NCI-H510A treated with DMSO at 0.1 percent for 48 hours (cell line): ENCODE results near the gene THSD4.
A peak's percentile ranks its signal among the peaks of the same experiment; 100 is the strongest.

Experiments used
- DNase-seq: peaks from one replicate; lab custom pipeline; 2025; lab: John Stamatoyannopoulos, UW

Gene THSD4

GRCh38 chr15:71495398-71495780 is 380.1 kb downstream of the THSD4 start:
- DNase-seq: no peak

- DNase-seq: no peak
Measured at GRCh38 chr15:71496336-71496955, 381.2 kb downstream of the THSD4 start.

- DNase-seq: no peak
Measured at GRCh38 chr15:71501344-71502076, 386.2 kb downstream of the THSD4 start.

- no peak for DNase-seq
Measured at GRCh38 chr15:71502077-71502432, 386.8 kb downstream of the THSD4 start.

GRCh38 chr15:71505962-71506361 is 390.7 kb downstream of the THSD4 start:
- no peak for DNase-seq

GRCh38 chr15:71506946-71507345 is 391.7 kb downstream of the THSD4 start:
- no peak for DNase-seq

- no peak for DNase-seq
Measured at GRCh38 chr15:71508081-71508682, 392.9 kb downstream of the THSD4 start.

GRCh38 chr15:71509139-71509538 is 393.9 kb downstream of the THSD4 start:
- DNase-seq: no peak

GRCh38 chr15:71510763-71511162 is 395.5 kb downstream of the THSD4 start:
- DNase-seq: no peak

GRCh38 chr15:71511796-71512681 is 396.8 kb downstream of the THSD4 start:
- DNase-seq: no peak

- no peak for DNase-seq
Measured at GRCh38 chr15:71512682-71513006, 397.4 kb downstream of the THSD4 start.

- DNase-seq: no peak
Measured at GRCh38 chr15:71515375-71516186, 400.3 kb downstream of the THSD4 start.

- DNase-seq: no peak
Measured at GRCh38 chr15:71517751-71518150, 402.5 kb downstream of the THSD4 start.

GRCh38 chr15:71518661-71519060 is 403.4 kb downstream of the THSD4 start:
- DNase-seq: no peak

- no peak for DNase-seq
Measured at GRCh38 chr15:71526060-71526820, 411.0 kb downstream of the THSD4 start.

- no peak for DNase-seq
Measured at GRCh38 chr15:71529361-71529760, 414.1 kb downstream of the THSD4 start.

- DNase-seq: no peak
Measured at GRCh38 chr15:71530116-71530515, 414.8 kb downstream of the THSD4 start.

GRCh38 chr15:71532994-71533393 is 417.7 kb downstream of the THSD4 start:
- peak; percentile 6 for DNase-seq

- no peak for DNase-seq
Measured at GRCh38 chr15:71538181-71538580, 422.9 kb downstream of the THSD4 start.

- DNase-seq: no peak
Measured at GRCh38 chr15:71541746-71542145, 426.5 kb downstream of the THSD4 start.

GRCh38 chr15:71542836-71543235 is 427.6 kb downstream of the THSD4 start:
- no peak for DNase-seq
